ENCODE measurements around the gene TNFRSF9. TPM values are rescaled to one million over a fixed set of nuclear protein-coding genes. Genes with fewer than 3 reads are reported as not detected.

The TNFRSF9 gene
- total RNA-seq, 1 donor from 2014 or later = 2.0 TPM

DNA sequence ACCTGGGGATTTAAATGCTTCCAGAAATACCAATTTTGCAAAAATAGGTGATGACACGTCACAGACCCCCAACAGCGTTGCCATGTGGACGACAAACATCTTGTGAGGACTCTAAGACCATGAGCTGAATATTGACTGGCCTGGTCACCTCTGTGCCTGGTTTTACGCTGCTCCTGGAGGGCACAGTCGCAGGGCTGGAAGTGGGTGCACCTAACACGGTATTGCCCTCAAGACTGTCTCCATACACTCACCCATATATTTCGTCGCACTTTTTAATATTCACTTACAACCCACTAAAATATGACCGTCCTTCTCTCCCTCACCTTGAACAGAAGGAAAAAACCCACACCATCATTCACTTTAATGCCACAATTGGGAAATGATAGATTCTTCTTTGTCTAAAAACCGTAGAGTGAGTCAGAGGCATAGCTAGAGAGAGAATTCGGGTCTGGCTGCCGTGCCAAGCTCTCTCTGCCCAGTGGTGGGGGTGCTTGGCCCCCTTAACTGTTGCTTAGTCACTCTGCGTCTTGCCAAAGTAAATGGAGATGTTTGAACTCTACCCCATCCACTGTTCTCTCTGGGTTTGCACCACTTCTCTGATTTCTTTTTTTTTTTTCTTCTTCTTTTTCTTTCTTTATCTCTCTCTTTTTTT, 47.0 kb downstream of the TNFRSF9 start:
- no peaks in the 10 kb centered on the region for H3K36me3 Mint-ChIP-seq
- peaks cover 2% of the 10 kb centered on the region for H3K27me3 Mint-ChIP-seq (ENCODE audit: low read depth)
- TF ChIP-seq CTCF (IDR thresholded peaks at IDR 0.05; ENCODE audit: unreplicated experiment) = no peak
- H3K9me3 Mint-ChIP-seq = no peaks in the 10 kb centered on the region
- H3K4me3 Mint-ChIP-seq = no peak overlapping the region
- H3K4me1 Mint-ChIP-seq = no peaks in the 10 kb centered on the region
- no peak for DNase-seq (ENCODE audit: low spot score in 2 of 2, unreplicated experiment in 2 of 2)
- no peak overlapping the region for H3K27ac Mint-ChIP-seq

DNA sequence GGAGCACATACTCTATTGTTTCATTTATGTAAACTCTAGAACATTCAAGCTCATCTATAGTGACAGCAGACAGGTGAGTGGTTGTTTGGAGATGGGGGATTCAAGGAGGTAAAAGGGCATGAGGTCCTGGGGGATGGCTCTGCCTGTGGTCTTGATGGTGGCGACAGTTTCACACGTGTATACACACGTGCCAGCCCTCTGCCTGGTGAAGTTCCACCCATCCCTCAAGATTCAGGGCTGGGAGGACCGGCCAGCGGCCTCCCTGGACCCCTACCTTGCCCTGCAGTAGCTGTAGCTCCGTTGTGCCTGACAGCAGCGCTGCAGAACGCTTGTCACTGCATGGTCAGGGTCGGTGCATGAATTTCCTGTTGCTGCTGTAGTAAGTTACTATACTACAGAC, 48.8 kb downstream of the TNFRSF9 start:
- DNase-seq (ENCODE audit: low spot score in 2 of 2, unreplicated experiment in 2 of 2) = no peak
- no peaks in the 10 kb centered on the region for H3K4me1 Mint-ChIP-seq

GRCh38 chr1:7890853-7891252, 49.8 kb downstream of the TNFRSF9 start:
- Mint-ChIP-seq H3K9me3 (no peaks in the 10 kb centered on the region), H3K27ac (no peak overlapping the region), H3K36me3 (no peaks in the 10 kb centered on the region), H3K27me3 (ENCODE audit: low read depth) (peaks cover 15% of the 10 kb centered on the region), H3K4me3 (no peak overlapping the region), H3K4me1 (no peaks in the 10 kb centered on the region)
- no peak for TF ChIP-seq CTCF (IDR thresholded peaks at IDR 0.05; ENCODE audit: unreplicated experiment)
- DNase-seq (ENCODE audit: low spot score in 2 of 2, unreplicated experiment in 2 of 2) = no peak

More for the DNA sequence above, 48.8 kb downstream of the TNFRSF9 start:
- H3K9me3 Mint-ChIP-seq = no peaks in the 10 kb centered on the region
- H3K4me3 Mint-ChIP-seq = no peak overlapping the region
- H3K27ac Mint-ChIP-seq = no peak overlapping the region
- H3K27me3 Mint-ChIP-seq (ENCODE audit: low read depth) = peaks cover 11% of the 10 kb centered on the region
- TF ChIP-seq CTCF (IDR thresholded peaks at IDR 0.05; ENCODE audit: unreplicated experiment) = no peak
- no peaks in the 10 kb centered on the region for H3K36me3 Mint-ChIP-seq

GRCh38 chr1:7888248-7889081, 52.2 kb downstream of the TNFRSF9 start:
- no peaks in the 10 kb centered on the region for H3K36me3 Mint-ChIP-seq
- peaks cover 27% of the 10 kb centered on the region for H3K27me3 Mint-ChIP-seq (ENCODE audit: low read depth)
- TF ChIP-seq CTCF (IDR thresholded peaks at IDR 0.05; ENCODE audit: unreplicated experiment) = no peak
- H3K27ac Mint-ChIP-seq = no peak overlapping the region
- no peaks in the 10 kb centered on the region for H3K4me1 Mint-ChIP-seq
- no peak for DNase-seq (ENCODE audit: low spot score in 2 of 2, unreplicated experiment in 2 of 2)
- no peak overlapping the region for H3K4me3 Mint-ChIP-seq
- H3K9me3 Mint-ChIP-seq = no peaks in the 10 kb centered on the region

GRCh38 chr1:7886405-7886745, 54.3 kb downstream of the TNFRSF9 start:
- H3K27me3 Mint-ChIP-seq (ENCODE audit: low read depth) = peaks cover 27% of the 10 kb centered on the region
- no peak overlapping the region for H3K4me3 Mint-ChIP-seq
- no peaks in the 10 kb centered on the region for H3K9me3 Mint-ChIP-seq
- TF ChIP-seq CTCF (IDR thresholded peaks at IDR 0.05; ENCODE audit: unreplicated experiment) = no peak
- DNase-seq (ENCODE audit: low spot score in 2 of 2, unreplicated experiment in 2 of 2) = no peak
- H3K4me1 Mint-ChIP-seq = no peaks in the 10 kb centered on the region
- H3K36me3 Mint-ChIP-seq = no peaks in the 10 kb centered on the region
- no peak overlapping the region for H3K27ac Mint-ChIP-seq

All from mesothelial cell of epicardium (in vitro differentiated cells).